ENCODE data around the gene SOS1.

GRCh38 chr2:39133215-39133851, 12.5 kb upstream of the SOS1 start:
- no peak for TF ChIP-seq POLR2AphosphoS5 (IDR thresholded peaks at IDR 0.05; ENCODE audit: low read depth)
- no peak for TF ChIP-seq CTCF (IDR thresholded peaks at IDR 0.05; ENCODE audit: insufficient read depth, low read length)
- no peak for TF ChIP-seq GABPA (IDR thresholded peaks at IDR 0.05; ENCODE audit: low read depth)
- no peak for TF ChIP-seq SPI1 (IDR thresholded peaks at IDR 0.05; ENCODE audit: borderline replicate concordance, low read depth)
